KOPT-K1 (cell line): Measurements from ENCODE around the gene SDCCAG8.

Experiments
- H3K27ac ChIP-seq: fragments of 200-600 bp; sonication (generic); 2 replicates; pipeline ENCODE4 v1.5.1; 2016; ENCODE audit warnings: antibody characterized with exemption, mild to moderate bottlenecking, low read depth, low read length; ENCODE audit not compliant: poor library complexity, severe bottlenecking
- H3K36me3 ChIP-seq: fragments of 200-600 bp; sonication (generic); 2 replicates; pipeline ENCODE4 v1.5.1; 2017; ENCODE audit warnings: antibody characterized with exemption, mild to moderate bottlenecking, low read length, moderate library complexity; ENCODE audit not compliant: insufficient read depth
- H3K9me3 ChIP-seq: fragments of 200-600 bp; sonication (generic); 2 replicates; pipeline ENCODE4 v1.5.1; 2017; ENCODE audit warnings: antibody characterized with exemption, low read length, mild to moderate bottlenecking; ENCODE audit not compliant: insufficient read depth, poor library complexity, severe bottlenecking

The SDCCAG8 gene

GRCh38 chr1:243483952-243484351, 228.1 kb downstream of the SDCCAG8 start:
- no peaks in the 10 kb centered on the region for H3K36me3 ChIP-seq

GRCh38 chr1:243487036-243487648, 231.3 kb downstream of the SDCCAG8 start:
- no peak overlapping the region for H3K27ac ChIP-seq

More at GRCh38 chr1:243483952-243484351, 228.1 kb downstream of the SDCCAG8 start:
- Histone ChIP-seq H3K27ac (peak overlapping the region; percentile 81), H3K9me3 (no peaks in the 10 kb centered on the region)

GRCh38 chr1:243487649-243488227, 231.9 kb downstream of the SDCCAG8 start:
- no peak overlapping the region for H3K27ac ChIP-seq

More at GRCh38 chr1:243487036-243487648, 231.3 kb downstream of the SDCCAG8 start:
- H3K9me3 ChIP-seq, result no peaks in the 10 kb centered on the region
- H3K36me3 ChIP-seq, result peaks cover 4% of the 10 kb centered on the region; the same call in 1 of the 2 replicates

GRCh38 chr1:243488459-243489157, 232.8 kb downstream of the SDCCAG8 start:
- peaks cover 4% of the 10 kb centered on the region; the same call in 1 of the 2 replicates for H3K36me3 ChIP-seq
- no peaks in the 10 kb centered on the region for H3K9me3 ChIP-seq
- H3K27ac ChIP-seq, result no peak overlapping the region

More at GRCh38 chr1:243487649-243488227, 231.9 kb downstream of the SDCCAG8 start:
- Histone ChIP-seq H3K36me3 (peaks cover 4% of the 10 kb centered on the region; the same call in 1 of the 2 replicates), H3K9me3 (no peaks in the 10 kb centered on the region)

- Histone ChIP-seq H3K36me3 (peaks cover 4% of the 10 kb centered on the region; the same call in 1 of the 2 replicates), H3K27ac (no peak overlapping the region), H3K9me3 (no peaks in the 10 kb centered on the region)
Observed at GRCh38 chr1:243489158-243489527, 233.3 kb downstream of the SDCCAG8 start.

- H3K9me3 ChIP-seq, result no peaks in the 10 kb centered on the region
- peaks cover 4% of the 10 kb centered on the region; the same call in 1 of the 2 replicates for H3K36me3 ChIP-seq
- no peak overlapping the region for H3K27ac ChIP-seq
Observed at GRCh38 chr1:243489681-243490546, 234.1 kb downstream of the SDCCAG8 start.

- Histone ChIP-seq H3K36me3 (peaks cover 4% of the 10 kb centered on the region; the same call in 1 of the 2 replicates), H3K27ac (no peak overlapping the region), H3K9me3 (no peaks in the 10 kb centered on the region)
Observed at GRCh38 chr1:243490748-243491686, 235.2 kb downstream of the SDCCAG8 start.

GRCh38 chr1:243493156-243494129, 237.6 kb downstream of the SDCCAG8 start:
- H3K36me3 ChIP-seq, result peaks cover 4% of the 10 kb centered on the region; the same call in 1 of the 2 replicates
- H3K27ac ChIP-seq, result no peak overlapping the region
- H3K9me3 ChIP-seq, result no peaks in the 10 kb centered on the region

GRCh38 chr1:243494741-243495431, 239.0 kb downstream of the SDCCAG8 start:
- Histone ChIP-seq H3K9me3 (no peaks in the 10 kb centered on the region), H3K36me3 (peaks cover 4% of the 10 kb centered on the region; the same call in 1 of the 2 replicates), H3K27ac (no peak overlapping the region)

GRCh38 chr1:243495442-243496186, 239.8 kb downstream of the SDCCAG8 start:
- Histone ChIP-seq H3K36me3 (peaks cover 2% of the 10 kb centered on the region; the same call in 1 of the 2 replicates), H3K9me3 (no peaks in the 10 kb centered on the region), H3K27ac (no peak overlapping the region)

GRCh38 chr1:243496187-243496646, 240.4 kb downstream of the SDCCAG8 start:
- H3K36me3 ChIP-seq, result no peaks in the 10 kb centered on the region
- H3K27ac ChIP-seq, result no peak overlapping the region
- H3K9me3 ChIP-seq, result no peaks in the 10 kb centered on the region

GRCh38 chr1:243496806-243497205, 241.0 kb downstream of the SDCCAG8 start:
- Histone ChIP-seq H3K36me3 (no peaks in the 10 kb centered on the region), H3K9me3 (no peaks in the 10 kb centered on the region), H3K27ac (no peak overlapping the region)
